ENCODE data around the gene USP2. TPM values are rescaled to one million over a fixed set of nuclear protein-coding genes. Genes with fewer than 3 reads are reported as not detected.

The USP2 gene
- total RNA-seq, 1 donor from 2014 or later, result 0.24 TPM

DNA sequence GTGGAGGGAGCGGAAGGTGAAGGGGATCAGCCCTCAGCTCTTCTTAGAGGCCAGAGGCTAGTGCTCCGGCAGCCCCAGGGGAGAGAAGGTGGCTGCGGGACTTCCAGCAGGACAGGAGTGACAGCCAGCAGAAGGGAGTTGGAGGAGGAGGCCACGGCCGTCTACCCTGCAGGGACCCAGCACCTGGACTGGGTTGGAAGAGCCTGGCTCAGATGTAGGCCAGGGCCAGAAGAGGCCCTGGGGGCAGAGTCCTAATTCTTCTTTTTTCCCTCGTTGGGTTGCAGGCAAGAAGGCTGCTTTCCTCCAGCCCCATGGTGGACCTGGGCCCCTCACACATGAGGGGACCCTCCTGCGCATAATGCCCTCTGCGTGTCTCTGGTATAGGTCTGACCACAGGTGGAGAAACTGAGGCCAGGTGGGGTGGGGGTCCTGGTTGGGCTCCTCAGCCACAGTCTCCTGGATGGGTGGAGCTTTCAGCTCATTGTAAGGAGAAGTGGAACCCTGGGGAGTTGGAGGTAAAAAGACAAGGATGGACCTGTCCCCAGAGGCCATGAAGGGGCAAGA lies 62.3 kb downstream of the USP2 start:
- DNase-seq (no peak), ATAC-seq (ENCODE audit: low read depth) (no peak)
- Mint-ChIP-seq H3K27me3 (peaks cover 21% of the 10 kb centered on the region), H3K27ac (peak overlapping the region; percentile 38), H3K4me3 (peak overlapping the region; percentile 36), H3K9me3 (no peaks in the 10 kb centered on the region), H3K4me1 (peaks cover 54% of the 10 kb centered on the region), H3K36me3 (ENCODE audit: low read depth) (no peaks in the 10 kb centered on the region)
- ChIA-PET CTCF (no interaction called here), POLR2A (no interaction called here)
- intact Hi-C loops (cut with micrococcal nuclease), result loop anchor here (5.0 kb wide), 1 partner anchor 322 kb away; the partner anchor contains the start of gene CENATAC
- TF ChIP-seq, protein P1, sequence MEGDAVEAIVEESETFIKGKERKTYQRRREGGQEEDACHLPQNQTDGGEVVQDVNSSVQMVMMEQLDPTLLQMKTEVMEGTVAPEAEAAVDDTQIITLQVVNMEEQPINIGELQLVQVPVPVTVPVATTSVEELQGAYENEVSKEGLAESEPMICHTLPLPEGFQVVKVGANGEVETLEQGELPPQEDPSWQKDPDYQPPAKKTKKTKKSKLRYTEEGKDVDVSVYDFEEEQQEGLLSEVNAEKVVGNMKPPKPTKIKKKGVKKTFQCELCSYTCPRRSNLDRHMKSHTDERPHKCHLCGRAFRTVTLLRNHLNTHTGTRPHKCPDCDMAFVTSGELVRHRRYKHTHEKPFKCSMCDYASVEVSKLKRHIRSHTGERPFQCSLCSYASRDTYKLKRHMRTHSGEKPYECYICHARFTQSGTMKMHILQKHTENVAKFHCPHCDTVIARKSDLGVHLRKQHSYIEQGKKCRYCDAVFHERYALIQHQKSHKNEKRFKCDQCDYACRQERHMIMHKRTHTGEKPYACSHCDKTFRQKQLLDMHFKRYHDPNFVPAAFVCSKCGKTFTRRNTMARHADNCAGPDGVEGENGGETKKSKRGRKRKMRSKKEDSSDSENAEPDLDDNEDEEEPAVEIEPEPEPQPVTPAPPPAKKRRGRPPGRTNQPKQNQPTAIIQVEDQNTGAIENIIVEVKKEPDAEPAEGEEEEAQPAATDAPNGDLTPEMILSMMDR (IDR thresholded peaks at IDR 0.05), result no peak

DNA sequence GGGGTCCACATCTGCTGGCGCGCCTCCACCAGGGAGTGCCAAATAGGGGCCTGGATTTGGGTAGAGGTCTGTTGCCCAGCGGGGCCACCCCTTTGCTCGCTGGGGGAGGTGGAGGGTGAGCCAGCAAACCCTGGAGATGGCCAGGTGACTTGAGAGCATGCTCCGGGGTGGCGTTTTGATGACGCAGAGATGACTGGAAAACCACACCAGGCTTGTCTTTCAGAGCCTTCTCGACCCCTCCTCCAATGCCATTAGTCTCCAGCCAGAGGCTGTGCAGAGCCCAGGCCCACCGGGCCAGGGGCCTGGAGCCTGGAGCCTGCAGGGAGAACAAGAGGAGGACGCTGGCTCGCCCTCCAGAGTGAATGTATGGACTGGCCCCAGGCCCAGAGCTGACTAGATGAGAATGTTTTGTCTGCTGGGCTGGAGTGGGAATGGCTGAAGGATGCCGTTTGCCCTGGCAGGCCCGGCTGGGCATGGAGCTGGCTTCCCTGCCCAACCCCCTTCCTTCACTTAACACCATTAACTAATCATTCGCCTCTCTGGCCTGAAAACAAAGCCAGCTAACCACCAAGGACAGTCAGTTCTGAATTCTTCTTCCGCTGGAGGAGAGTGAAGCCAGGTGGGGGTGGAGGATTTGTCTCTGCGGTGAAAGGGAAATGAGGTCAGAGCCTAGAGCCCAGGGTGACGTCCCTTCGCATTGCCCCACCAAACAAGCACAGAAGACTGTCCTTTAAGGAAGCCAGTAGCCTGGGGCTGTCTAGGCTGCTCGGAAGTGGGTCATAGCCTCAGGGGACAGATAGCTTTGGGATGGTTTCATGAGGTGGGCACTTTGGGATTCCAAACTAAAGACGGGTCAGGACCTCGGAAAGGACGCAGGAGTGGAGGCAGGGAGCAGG lies 63.0 kb downstream of the USP2 start:
- Mint-ChIP-seq H3K27me3 (peaks cover 22% of the 10 kb centered on the region), H3K4me1 (peaks cover 53% of the 10 kb centered on the region), H3K9me3 (no peaks in the 10 kb centered on the region), H3K4me3 (peak overlapping the region; percentile 36), H3K36me3 (ENCODE audit: low read depth) (no peaks in the 10 kb centered on the region), H3K27ac (peak overlapping the region; percentile 38)
- intact Hi-C loops (cut with micrococcal nuclease), result loop anchor here (5.0 kb wide), 1 partner anchor 321 kb away; the partner anchor contains the start of gene CENATAC
- ATAC-seq (ENCODE audit: low read depth) (peak; percentile 9), DNase-seq (no peak)
- CTCF ChIA-PET, result no interaction called here
- POLR2A ChIA-PET, result interaction anchor here (0.9 kb wide), 1 partner anchor 253 kb away, joined by 3 read pairs; no protein-coding TSS in a partner anchor
- TF ChIP-seq, protein P1 (IDR thresholded peaks at IDR 0.05), result no peak

DNA sequence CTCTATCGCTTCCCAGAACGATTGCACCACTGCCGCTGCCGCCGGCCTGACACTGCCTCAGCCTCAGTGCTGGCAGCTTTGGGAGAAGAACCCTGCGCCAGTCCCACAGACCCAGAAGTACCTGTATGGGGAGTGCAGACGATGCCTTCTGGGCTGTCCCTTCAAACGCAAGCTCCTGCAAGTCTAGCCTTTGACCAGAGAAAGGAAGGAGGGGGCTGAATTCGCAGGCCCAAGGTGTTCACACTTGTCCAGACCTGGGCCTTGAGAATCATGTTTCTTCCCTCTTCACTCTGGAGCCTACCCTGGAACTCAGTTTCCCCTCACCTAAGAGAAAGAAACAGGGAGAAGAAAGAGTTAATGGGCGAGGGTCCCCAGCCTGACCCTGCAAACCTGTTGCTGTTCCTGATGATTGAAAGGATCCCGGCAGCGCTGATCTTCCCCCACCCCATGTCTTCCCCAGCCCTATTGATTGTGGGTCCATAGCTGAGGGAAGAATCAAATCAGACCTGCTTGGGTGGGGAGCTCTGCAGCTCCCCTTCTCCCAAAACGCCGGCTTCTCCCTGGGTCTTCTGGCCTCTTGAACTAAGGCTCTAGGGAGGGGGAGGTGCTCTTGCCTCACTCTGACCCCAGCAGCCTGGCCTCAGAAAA lies 63.8 kb downstream of the USP2 start:
- Mint-ChIP-seq H3K4me3 (no peak overlapping the region), H3K36me3 (ENCODE audit: low read depth) (no peaks in the 10 kb centered on the region), H3K9me3 (no peaks in the 10 kb centered on the region), H3K27ac (no peak overlapping the region), H3K4me1 (peaks cover 51% of the 10 kb centered on the region), H3K27me3 (peaks cover 22% of the 10 kb centered on the region)
- intact Hi-C loops (cut with micrococcal nuclease), result loop anchor here (5.0 kb wide), 1 partner anchor 320 kb away; the partner anchor contains the start of gene CENATAC
- no peak for DNase-seq
- no peak for ATAC-seq (ENCODE audit: low read depth)
- TF ChIP-seq, protein P1 (IDR thresholded peaks at IDR 0.05), result no peak
- CTCF ChIA-PET, result no interaction called here
- POLR2A ChIA-PET, result interaction anchor here (0.5 to 0.9 kb wide), 2 partner anchors 215 to 252 kb away, joined by 3 to 9 read pairs; no protein-coding TSS in a partner anchor

DNA sequence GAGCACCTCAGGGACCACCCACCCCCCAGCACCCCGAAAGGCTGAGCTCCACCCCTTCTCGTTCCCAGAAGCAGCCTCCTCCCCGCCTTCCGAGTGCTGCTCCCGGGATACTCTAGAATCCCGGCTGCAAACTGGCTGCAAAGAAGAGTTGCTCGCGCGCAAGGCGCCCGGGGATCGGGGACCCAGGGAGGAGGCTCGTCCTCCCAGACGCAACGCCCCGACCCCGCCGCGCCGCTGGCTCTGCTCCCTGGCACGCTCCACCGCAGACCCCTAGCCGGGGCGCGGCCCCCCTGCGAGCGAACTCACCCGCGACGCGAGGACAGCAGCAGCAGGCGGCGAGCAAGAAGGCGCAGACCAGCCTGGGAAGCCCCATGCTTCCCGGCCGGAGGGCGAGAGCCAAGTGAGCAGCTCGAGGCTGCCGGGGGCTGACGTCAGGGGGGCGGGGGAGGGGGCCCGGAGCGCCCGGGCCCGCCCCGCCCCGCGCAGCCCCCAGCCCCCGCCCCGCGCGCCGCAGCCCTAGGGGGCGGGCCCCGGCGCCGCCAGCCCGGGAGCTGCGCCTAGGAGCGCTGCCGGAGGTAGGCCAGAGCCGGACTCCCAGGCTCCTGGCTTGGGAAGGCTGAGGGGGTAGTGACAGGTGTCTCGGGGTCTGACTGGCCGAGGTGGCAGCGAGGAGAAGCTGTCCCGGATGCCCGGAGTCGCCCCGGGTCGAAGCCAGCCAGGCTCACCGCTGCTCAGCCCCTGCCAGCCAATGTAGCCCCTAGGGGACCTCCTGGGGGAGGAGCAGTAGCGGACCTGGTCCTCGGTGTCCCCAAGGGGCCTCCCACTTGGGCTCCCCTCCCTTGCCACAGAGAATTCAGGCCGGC lies 64.5 kb downstream of the USP2 start, which contains the start of gene MCAM:
MCAM (minus strand) TSS at position 402 of the 863 bp plus-strand sequence; CDS start at position 373, 29 bp downstream.
- Mint-ChIP-seq H3K36me3 (ENCODE audit: low read depth) (no peaks in the 10 kb centered on the region), H3K9me3 (no peaks in the 10 kb centered on the region), H3K27ac (no peak within 1 kb of the TSS)

More for the DNA sequence above, 64.5 kb downstream of the USP2 start, which contains the start of gene MCAM:
- peaks cover 26% of the 10 kb centered on the region for H3K27me3 Mint-ChIP-seq
- ChIA-PET POLR2A (interaction anchor here (0.5 to 0.8 kb wide), 2 partner anchors 21 to 215 kb away, joined by 3 to 9 read pairs; no protein-coding TSS in a partner anchor), CTCF (no interaction called here)
- ATAC-seq (ENCODE audit: low read depth), result no peak
- DNase-seq, result no peak
- TF ChIP-seq, protein P1 (IDR thresholded peaks at IDR 0.05), result no peak
- intact Hi-C loops (cut with micrococcal nuclease), result loop anchor here (5.0 kb wide), 1 partner anchor 320 kb away; the partner anchor contains the start of gene CENATAC
- H3K4me1 Mint-ChIP-seq, result peaks cover 46% of the 10 kb centered on the region
- peak within 1 kb of the TSS; percentile 73 for H3K4me3 Mint-ChIP-seq

Measured in activated B cell treated with CpG ODN at 0.5 μM for 24 hours (primary cell).